HG02938 (cell line): ENCODE measurements around the gene INPP5D.

Experiments
- ATAC-seq: cut with Tn5 transposase; IDR thresholded peaks from one replicate; pipeline ENCODE4 v1.9.1; 2021; ENCODE audit warnings: mild to moderate bottlenecking, moderate library complexity; ENCODE audit not compliant: unreplicated experiment

Gene INPP5D

GRCh38 chr2:233225230-233226068 is 165.3 kb downstream of the INPP5D start:
- ATAC-seq, result no peak

GRCh38 chr2:233226511-233227031 is 166.4 kb downstream of the INPP5D start:
- ATAC-seq, result no peak

GRCh38 chr2:233227346-233227978 is 167.3 kb downstream of the INPP5D start:
- ATAC-seq, result no peak

- no peak for ATAC-seq
Observed at GRCh38 chr2:233228376-233228775, 168.2 kb downstream of the INPP5D start.

GRCh38 chr2:233233618-233234230 is 173.6 kb downstream of the INPP5D start:
- ATAC-seq, result no peak

GRCh38 chr2:233234264-233234663 is 174.1 kb downstream of the INPP5D start:
- ATAC-seq, result no peak

- ATAC-seq, result no peak
Observed at GRCh38 chr2:233234996-233235395, 174.9 kb downstream of the INPP5D start.

- no peak for ATAC-seq
Observed at GRCh38 chr2:233235977-233236376, 175.8 kb downstream of the INPP5D start.

GRCh38 chr2:233236820-233237589 is 176.9 kb downstream of the INPP5D start:
- ATAC-seq, result no peak

- no peak for ATAC-seq
Observed at GRCh38 chr2:233240897-233241296, 180.8 kb downstream of the INPP5D start.

GRCh38 chr2:233241803-233242202 is 181.7 kb downstream of the INPP5D start:
- no peak for ATAC-seq

GRCh38 chr2:233242231-233242927 is 182.2 kb downstream of the INPP5D start:
- ATAC-seq, result no peak

- no peak for ATAC-seq
Observed at GRCh38 chr2:233243348-233243747, 183.2 kb downstream of the INPP5D start.

- no peak for ATAC-seq
Observed at GRCh38 chr2:233244818-233245217, 184.7 kb downstream of the INPP5D start.

- ATAC-seq, result no peak
Observed at GRCh38 chr2:233245406-233245805, 185.3 kb downstream of the INPP5D start.

GRCh38 chr2:233247116-233247515 is 187.0 kb downstream of the INPP5D start:
- ATAC-seq, result no peak

GRCh38 chr2:233247744-233248143 is 187.6 kb downstream of the INPP5D start:
- no peak for ATAC-seq

- ATAC-seq, result no peak
Observed at GRCh38 chr2:233248999-233249398, 188.9 kb downstream of the INPP5D start.

GRCh38 chr2:233250568-233250967 is 190.4 kb downstream of the INPP5D start:
- ATAC-seq, result no peak

GRCh38 chr2:233250985-233251305 is 190.8 kb downstream of the INPP5D start:
- peak; percentile 20 for ATAC-seq
